ENCODE results near the gene PSMC3IP.
"Not testable (repeated sequence)": the region's sequence is repeated elsewhere in the genome, so short reads cannot be mapped to it uniquely, and the experiment has no call there.

PSMC3IP gene

DNA sequence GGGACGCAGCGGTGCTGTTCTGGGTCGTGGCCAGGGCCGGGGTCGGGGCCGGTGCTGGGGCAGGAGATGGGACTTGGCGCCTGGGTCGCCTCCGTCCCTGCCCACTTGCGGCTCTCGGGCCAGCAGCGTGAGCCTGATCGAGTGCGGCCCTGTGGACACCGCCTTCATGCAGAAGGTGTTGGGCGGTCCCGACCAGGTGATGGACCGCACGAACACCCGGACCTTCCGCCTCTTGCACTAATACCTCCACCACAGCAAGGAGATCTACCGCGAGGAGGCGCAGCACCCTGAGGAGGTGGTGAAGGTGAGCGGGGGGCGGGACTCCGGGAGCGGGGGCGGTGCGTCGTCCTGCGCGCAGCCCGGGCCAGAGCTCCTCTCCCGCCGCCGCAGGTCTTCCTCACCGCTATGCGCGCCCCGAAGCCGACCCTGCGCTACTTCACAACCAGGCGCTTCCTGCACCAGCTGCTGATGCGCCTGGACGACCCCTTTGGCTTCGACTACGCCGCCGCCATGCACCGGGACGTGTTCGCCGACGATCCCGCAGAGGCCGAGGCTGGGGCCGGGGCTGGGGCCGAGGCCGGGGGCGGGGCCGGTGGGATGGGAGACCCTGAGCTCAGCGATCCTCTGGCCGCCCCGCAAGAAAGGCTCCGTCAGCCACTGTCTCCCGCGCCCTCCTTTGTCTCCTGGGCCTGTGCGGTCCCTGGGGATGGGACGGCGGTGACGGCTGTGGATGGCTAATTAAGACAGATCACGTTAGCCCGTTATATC lies 29.3 kb downstream of the PSMC3IP start:
- DNase-seq (ENCODE audit: low spot score) = peak; percentile 71
- peak overlapping the region; percentile 92 for H4K8ac ChIP-seq (ENCODE audit: low read depth, low read length)
- H3K27me3 ChIP-seq (ENCODE audit: control insufficient read depth in 3 of 3, insufficient read depth in 3 of 3, low read depth in 1 of 3, low read length in 3 of 3) = no peaks in the 10 kb centered on the region
- H3K4me1 ChIP-seq (ENCODE audit: control insufficient read depth in 2 of 2, insufficient read depth in 1 of 2, low read depth in 1 of 2, low read length in 2 of 2) = peaks cover 0 to 5% of the 10 kb centered on the region in 2 donors
- no CpG with 5 or more reads among the region's 74 CpGs for WGBS, 2 donors (ENCODE audit: extremely low coverage in 2 of 2, insufficient read length in 2 of 2, insufficient replicate concordance in 1 of 2)
- peak overlapping the region in 1 of 2 donors; percentile 78 for H3K4me3 ChIP-seq (ENCODE audit: low read length in 2 of 2)
- H3K14ac ChIP-seq (ENCODE audit: low read length) = no peak overlapping the region
- peak overlapping the region; percentile 73 for H3K4me2 ChIP-seq (ENCODE audit: insufficient read depth, low read length, poor library complexity, severe bottlenecking)
- H2BK5ac ChIP-seq (ENCODE audit: low read length) = no peak overlapping the region
- peak overlapping the region; percentile 87 for H3K27ac ChIP-seq (replicated peaks; ENCODE audit: low read length)
- H3K9ac ChIP-seq (ENCODE audit: low read depth, low read length, poor library complexity) = peak overlapping the region; percentile 97
- H2AK5ac ChIP-seq (ENCODE audit: low read depth, low read length) = peak overlapping the region; percentile 96
- peak overlapping the region; percentile 83 for H2BK120ac ChIP-seq (ENCODE audit: low read depth, low read length)
- H2AFZ ChIP-seq (ENCODE audit: low read length) = no peak overlapping the region
- H3K23ac ChIP-seq (ENCODE audit: low read depth, low read length, poor library complexity) = peak overlapping the region; percentile 98
- no peak overlapping the region for H3K4ac ChIP-seq (ENCODE audit: low read length)
- peak overlapping the region; percentile 99 for H3K18ac ChIP-seq (ENCODE audit: low read length)
- no peaks in the 10 kb centered on the region for H3K9me3 ChIP-seq (replicated peaks in 1 of 2; ENCODE audit: control insufficient read depth in 2 of 2, insufficient read depth in 1 of 2, low read depth in 1 of 2, low read length in 2 of 2)
- peaks cover 3% of the 10 kb centered on the region for H3K79me1 ChIP-seq (ENCODE audit: low read depth, low read length)
- H2BK15ac ChIP-seq (ENCODE audit: low read length) = peak overlapping the region; percentile 89
- no peak overlapping the region for H2BK12ac ChIP-seq (ENCODE audit: low read length)
- H3K36me3 ChIP-seq (replicated peaks in 1 of 2; ENCODE audit: control insufficient read depth in 2 of 2, insufficient read depth in 2 of 2, low read length in 2 of 2) = peaks cover 7 to 19% of the 10 kb centered on the region in 2 donors
- no peak overlapping the region for H4K91ac ChIP-seq (ENCODE audit: low read depth, low read length, poor library complexity)

DNA sequence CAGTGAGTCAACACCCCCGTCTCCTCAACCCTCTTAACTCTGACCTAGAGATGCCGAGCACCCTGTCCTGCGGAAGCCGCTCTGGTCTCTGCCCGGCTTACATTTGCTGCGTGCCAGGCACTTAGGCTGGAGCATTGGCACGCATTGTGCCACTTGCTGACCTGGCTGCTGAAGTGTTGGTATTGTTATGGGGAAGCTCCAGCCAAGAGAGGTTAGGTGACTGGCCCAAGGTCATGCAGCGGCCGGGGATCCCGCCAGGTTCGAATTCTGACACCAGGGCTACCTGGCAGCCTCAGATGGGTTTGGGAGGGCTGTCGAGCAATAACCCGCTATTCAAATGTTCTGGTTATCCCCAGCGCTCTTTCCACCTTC lies 29.8 kb downstream of the PSMC3IP start:
- WGBS, 2 donors (ENCODE audit: extremely low coverage in 2 of 2, insufficient read length in 2 of 2, insufficient replicate concordance in 1 of 2) = no CpG with 5 or more reads among the region's 14 CpGs
- H3K14ac ChIP-seq (ENCODE audit: low read length) = no peak overlapping the region
- H3K27me3 ChIP-seq (ENCODE audit: control insufficient read depth in 3 of 3, insufficient read depth in 3 of 3, low read depth in 1 of 3, low read length in 3 of 3) = no peaks in the 10 kb centered on the region
- no peak overlapping the region for H4K8ac ChIP-seq (ENCODE audit: low read depth, low read length)
- no peaks in the 10 kb centered on the region for H3K9me3 ChIP-seq (replicated peaks in 1 of 2; ENCODE audit: control insufficient read depth in 2 of 2, insufficient read depth in 1 of 2, low read depth in 1 of 2, low read length in 2 of 2)
- H3K23ac ChIP-seq (ENCODE audit: low read depth, low read length, poor library complexity) = peak overlapping the region; percentile 98
- H3K18ac ChIP-seq (ENCODE audit: low read length) = peak overlapping the region; percentile 83
- H3K9ac ChIP-seq (ENCODE audit: low read depth, low read length, poor library complexity) = no peak overlapping the region
- H2BK15ac ChIP-seq (ENCODE audit: low read length) = peak overlapping the region; percentile 89
- H3K79me1 ChIP-seq (ENCODE audit: low read depth, low read length) = peaks cover 1% of the 10 kb centered on the region
- peak overlapping the region; percentile 83 for H2BK120ac ChIP-seq (ENCODE audit: low read depth, low read length)
- no peak for DNase-seq (ENCODE audit: low spot score)
- H3K4me2 ChIP-seq (ENCODE audit: insufficient read depth, low read length, poor library complexity, severe bottlenecking) = peak overlapping the region; percentile 73
- no peak overlapping the region for H3K4ac ChIP-seq (ENCODE audit: low read length)
- H3K4me3 ChIP-seq (ENCODE audit: low read length in 2 of 2) = no peak overlapping the region
- peaks cover 0 to 5% of the 10 kb centered on the region in 2 donors for H3K4me1 ChIP-seq (ENCODE audit: control insufficient read depth in 2 of 2, insufficient read depth in 1 of 2, low read depth in 1 of 2, low read length in 2 of 2)
- peak overlapping the region; percentile 96 for H2AK5ac ChIP-seq (ENCODE audit: low read depth, low read length)
- peaks cover 10 to 24% of the 10 kb centered on the region in 2 donors for H3K36me3 ChIP-seq (replicated peaks in 1 of 2; ENCODE audit: control insufficient read depth in 2 of 2, insufficient read depth in 2 of 2, low read length in 2 of 2)
- no peak overlapping the region for H2BK5ac ChIP-seq (ENCODE audit: low read length)
- H2AFZ ChIP-seq (ENCODE audit: low read length) = no peak overlapping the region
- H3K27ac ChIP-seq (replicated peaks; ENCODE audit: low read length) = no peak overlapping the region
- H4K91ac ChIP-seq (ENCODE audit: low read depth, low read length, poor library complexity) = no peak overlapping the region
- peak overlapping the region; percentile 73 for H2BK12ac ChIP-seq (ENCODE audit: low read length)

DNA sequence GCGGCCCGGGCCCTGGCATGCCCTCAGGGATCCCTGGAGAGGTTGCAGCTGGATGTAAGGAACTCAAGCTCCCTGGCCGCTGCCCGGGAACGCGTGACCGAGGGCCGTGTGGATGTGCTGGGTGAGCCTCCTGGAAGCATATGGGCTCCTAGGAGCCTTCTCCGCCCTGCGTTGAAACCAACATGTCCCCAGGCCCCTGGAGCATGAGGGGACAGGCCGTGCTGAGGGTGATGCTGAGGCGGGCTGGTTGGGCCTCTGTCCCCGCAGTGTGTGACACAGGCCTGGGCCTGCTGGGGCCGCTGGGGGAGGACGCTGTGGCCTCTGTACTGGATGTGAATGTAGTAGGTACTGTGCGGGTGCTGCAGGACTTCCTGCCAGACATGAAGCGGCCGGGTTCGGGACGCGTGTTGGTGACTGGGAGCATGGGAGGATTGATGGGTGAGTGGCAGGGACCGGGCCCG lies 30.5 kb downstream of the PSMC3IP start:
- Histone ChIP-seq H3K9ac (ENCODE audit: low read depth, low read length, poor library complexity) (no peak overlapping the region), H2BK12ac (ENCODE audit: low read length) (no peak overlapping the region), H2BK120ac (ENCODE audit: low read depth, low read length) (no peak overlapping the region), H3K27me3 (ENCODE audit: control insufficient read depth in 3 of 3, insufficient read depth in 3 of 3, low read depth in 1 of 3, low read length in 3 of 3) (no peaks in the 10 kb centered on the region), H2AK5ac (ENCODE audit: low read depth, low read length) (peak overlapping the region; percentile 46), H2BK15ac (ENCODE audit: low read length) (no peak overlapping the region), H3K14ac (ENCODE audit: low read length) (no peak overlapping the region), H4K8ac (ENCODE audit: low read depth, low read length) (no peak overlapping the region), H2AFZ (ENCODE audit: low read length) (no peak overlapping the region), H3K27ac (replicated peaks; ENCODE audit: low read length) (no peak overlapping the region), H3K36me3 (replicated peaks in 1 of 2; ENCODE audit: control insufficient read depth in 2 of 2, insufficient read depth in 2 of 2, low read length in 2 of 2) (peaks cover 12 to 28% of the 10 kb centered on the region in 2 donors), H3K4me1 (ENCODE audit: control insufficient read depth in 2 of 2, insufficient read depth in 1 of 2, low read depth in 1 of 2, low read length in 2 of 2) (peaks cover 0 to 5% of the 10 kb centered on the region in 2 donors), H3K18ac (ENCODE audit: low read length) (no peak overlapping the region), H3K4me3 (ENCODE audit: low read length in 2 of 2) (no peak overlapping the region), H3K79me1 (ENCODE audit: low read depth, low read length) (peaks cover 1% of the 10 kb centered on the region), H3K9me3 (replicated peaks in 1 of 2; ENCODE audit: control insufficient read depth in 2 of 2, insufficient read depth in 1 of 2, low read depth in 1 of 2, low read length in 2 of 2) (no peaks in the 10 kb centered on the region), H3K4ac (ENCODE audit: low read length) (no peak overlapping the region), H3K4me2 (ENCODE audit: insufficient read depth, low read length, poor library complexity, severe bottlenecking) (no peak overlapping the region), H4K91ac (ENCODE audit: low read depth, low read length, poor library complexity) (no peak overlapping the region), H2BK5ac (ENCODE audit: low read length) (no peak overlapping the region), H3K23ac (ENCODE audit: low read depth, low read length, poor library complexity) (peak overlapping the region; percentile 98)
- WGBS, 2 donors (ENCODE audit: extremely low coverage in 2 of 2, insufficient read length in 2 of 2, insufficient replicate concordance in 1 of 2) = no CpG with 5 or more reads among the region's 23 CpGs
- no peak for DNase-seq (ENCODE audit: low spot score)

DNA sequence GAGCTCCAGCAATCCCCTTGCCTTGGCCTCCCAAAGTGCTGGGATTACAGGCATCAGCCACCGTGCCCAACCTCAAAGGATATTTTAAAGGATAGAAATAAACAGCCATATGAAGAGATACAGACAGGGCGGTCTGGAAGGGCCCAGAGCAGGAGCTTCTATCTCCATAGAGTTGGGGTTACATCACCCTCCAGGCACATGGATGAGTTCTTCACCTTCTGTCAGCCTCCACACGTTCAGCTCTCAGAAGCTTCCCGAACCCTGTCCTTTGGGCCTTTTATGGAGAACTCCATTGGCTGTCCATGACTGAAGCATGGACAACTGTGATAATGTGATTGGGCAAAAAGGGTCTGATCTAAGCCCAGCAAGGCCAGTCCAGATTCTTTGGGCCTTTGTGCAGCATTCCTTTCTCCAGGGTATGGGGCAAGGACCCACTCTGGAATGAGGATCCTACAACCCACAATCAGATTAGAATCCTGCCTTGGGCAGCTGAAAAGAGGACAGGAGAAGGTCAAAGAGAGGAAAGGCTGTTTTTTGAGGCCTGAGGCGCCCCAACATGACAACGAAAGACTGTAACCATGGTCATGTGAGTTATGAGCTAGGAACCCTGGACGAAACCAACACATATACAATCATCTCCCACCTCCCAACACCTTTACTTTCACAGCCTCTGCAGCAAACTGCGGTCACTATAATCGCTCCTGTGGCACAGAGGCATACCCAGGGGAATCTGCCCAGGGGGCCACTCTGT lies 31.6 kb downstream of the PSMC3IP start:
- H3K27me3 ChIP-seq (ENCODE audit: control insufficient read depth in 3 of 3, insufficient read depth in 3 of 3, low read depth in 1 of 3, low read length in 3 of 3); H4K8ac ChIP-seq (ENCODE audit: low read depth, low read length); H2BK120ac ChIP-seq (ENCODE audit: low read depth, low read length); H3K27ac ChIP-seq (replicated peaks; ENCODE audit: low read length); H2AK5ac ChIP-seq (ENCODE audit: low read depth, low read length); H3K79me1 ChIP-seq (ENCODE audit: low read depth, low read length); H2AFZ ChIP-seq (ENCODE audit: low read length); H3K4me3 ChIP-seq (ENCODE audit: low read length in 2 of 2); H3K4ac ChIP-seq (ENCODE audit: low read length); H3K9ac ChIP-seq (ENCODE audit: low read depth, low read length, poor library complexity); DNase-seq (ENCODE audit: low spot score); H3K23ac ChIP-seq (ENCODE audit: low read depth, low read length, poor library complexity); H3K14ac ChIP-seq (ENCODE audit: low read length); H4K91ac ChIP-seq (ENCODE audit: low read depth, low read length, poor library complexity); H3K18ac ChIP-seq (ENCODE audit: low read length); H3K4me1 ChIP-seq (ENCODE audit: control insufficient read depth in 2 of 2, insufficient read depth in 1 of 2, low read depth in 1 of 2, low read length in 2 of 2); H3K9me3 ChIP-seq (replicated peaks in 1 of 2; ENCODE audit: control insufficient read depth in 2 of 2, insufficient read depth in 1 of 2, low read depth in 1 of 2, low read length in 2 of 2); H2BK15ac ChIP-seq (ENCODE audit: low read length); H3K4me2 ChIP-seq (ENCODE audit: insufficient read depth, low read length, poor library complexity, severe bottlenecking); H2BK12ac ChIP-seq (ENCODE audit: low read length); H2BK5ac ChIP-seq (ENCODE audit: low read length): not testable (repeated sequence)
- WGBS, 2 donors (ENCODE audit: extremely low coverage in 2 of 2, insufficient read length in 2 of 2, insufficient replicate concordance in 1 of 2) = no CpG with 5 or more reads among the region's 9 CpGs
- peaks cover 15 to 37% of the 10 kb centered on the region in 2 donors for H3K36me3 ChIP-seq (replicated peaks in 1 of 2; ENCODE audit: control insufficient read depth in 2 of 2, insufficient read depth in 2 of 2, low read length in 2 of 2)
